ENCODE data around the gene EFL1.

Gene EFL1

DNA sequence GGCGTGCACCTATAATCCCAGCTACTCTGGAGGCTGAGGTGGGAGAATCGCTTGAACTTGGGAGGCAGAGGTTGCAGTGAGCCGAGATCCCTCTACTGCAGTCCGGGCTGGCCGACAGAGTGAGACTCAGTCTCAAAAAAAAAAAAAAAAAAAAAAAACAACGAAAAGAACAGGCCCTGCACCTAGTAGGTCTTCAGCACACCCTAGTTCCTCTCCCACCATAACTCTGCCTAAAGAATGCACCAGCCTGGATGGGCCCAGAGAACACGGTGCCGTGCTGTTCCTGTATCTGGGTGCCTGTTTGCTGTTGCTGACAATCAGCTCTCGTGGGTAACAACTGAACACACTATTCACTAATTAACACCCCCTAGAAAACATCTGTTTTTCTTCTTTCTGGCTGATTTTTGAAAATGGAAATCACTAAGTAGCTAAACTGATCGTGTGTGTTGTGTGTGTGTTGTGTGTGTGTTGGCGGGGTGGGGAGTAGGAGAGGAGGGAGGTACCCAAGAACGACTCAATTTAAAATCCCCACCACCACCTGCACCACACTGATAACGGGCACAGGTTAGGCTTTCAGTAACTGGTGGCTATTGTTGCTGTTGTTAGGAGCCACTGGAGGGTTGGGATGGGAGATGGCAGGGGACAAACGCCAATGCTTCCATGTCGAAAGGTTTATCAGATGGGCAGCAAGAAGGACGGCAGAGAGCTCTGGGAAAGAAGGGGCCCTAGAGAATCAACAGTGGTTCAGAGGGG, 176.1 kb downstream of the EFL1 start:
- FAIRE-seq (no peak), DNase-seq (ENCODE audit: low spot score) (no peak)

DNA sequence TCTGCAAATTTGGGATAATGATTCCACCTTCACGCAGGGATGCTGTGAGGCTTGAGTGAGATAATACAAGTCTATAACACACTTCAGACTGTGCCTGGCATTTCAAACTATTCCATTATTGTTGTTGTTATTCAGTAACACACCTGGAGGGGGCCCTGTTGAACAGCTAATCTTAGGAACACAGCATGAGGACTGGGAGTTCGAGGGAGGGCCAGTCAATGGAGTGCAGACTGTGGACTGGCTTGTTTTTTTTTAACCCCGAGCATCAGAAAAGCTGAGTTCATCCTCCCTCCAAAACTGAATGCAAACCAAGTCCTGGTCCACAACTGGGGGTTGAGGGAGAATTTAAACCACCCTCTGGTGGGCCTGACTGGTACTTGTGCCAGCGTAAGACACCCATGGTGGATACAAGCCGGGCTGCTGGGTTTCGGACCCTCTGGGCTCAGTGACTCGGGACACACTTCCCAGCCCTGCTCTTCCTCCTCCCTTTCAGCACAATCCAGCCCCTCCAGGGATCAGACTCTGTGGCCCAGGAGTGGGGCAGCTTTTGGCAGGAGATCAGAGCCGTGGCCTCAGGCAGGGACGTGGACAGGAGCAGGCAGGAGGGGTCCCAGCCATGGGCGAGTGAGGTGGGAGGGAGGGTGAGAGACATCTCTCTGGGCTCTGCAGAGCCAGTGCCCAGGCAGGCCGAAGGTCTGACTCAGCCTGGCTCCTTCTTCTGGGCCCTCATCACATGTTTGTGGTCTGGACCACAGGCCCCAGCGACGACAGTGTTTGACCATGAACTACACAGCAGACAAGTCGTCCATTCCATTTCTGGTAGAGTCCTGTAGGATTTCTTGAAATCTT, 180.4 kb downstream of the EFL1 start:
- peak; percentile 71 for FAIRE-seq

DNA sequence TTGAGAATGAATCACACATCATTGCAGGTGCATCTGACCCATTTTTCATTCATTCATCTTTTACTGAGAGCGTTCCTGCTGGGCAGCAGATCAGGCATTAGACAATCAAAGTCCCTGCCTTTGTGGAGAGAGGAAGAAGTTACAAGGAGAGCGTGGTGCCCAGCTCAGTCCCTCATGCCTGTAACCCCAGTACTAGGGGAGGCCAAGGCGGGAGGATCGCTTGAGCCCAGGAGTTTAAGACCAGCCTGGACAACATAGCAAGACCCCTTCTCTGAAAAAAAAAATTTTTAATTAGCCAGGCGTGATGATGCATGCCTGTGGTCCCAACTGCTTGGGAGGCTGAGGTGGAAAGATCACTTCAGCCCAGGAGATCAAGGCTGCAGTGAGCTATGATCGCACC, 181.8 kb downstream of the EFL1 start:
- no peak for DNase-seq (ENCODE audit: low spot score)
- FAIRE-seq, result no peak

More for the DNA sequence above, 180.4 kb downstream of the EFL1 start:
- peak; percentile 88 for DNase-seq (ENCODE audit: low spot score)

All from urothelium cell line (cell line).